DOHH2 (cell line): Measurements from ENCODE around the gene SP100.

ENCODE experiments used
- H3F3A ChIP-seq: fragments of 200-600 bp; sonication (generic), shearing (Covaris generic); 2 replicates; pipeline ENCODE4 v1.6.0; 2016; ENCODE audit warnings: antibody characterized with exemption, mild to moderate bottlenecking; ENCODE audit not compliant: control insufficient read depth, insufficient read depth
- H3K27ac ChIP-seq: fragments of 200-600 bp; sonication (generic); 2 replicates; pipeline ENCODE4 v1.5.1; 2014; ENCODE audit warnings: low read depth, mild to moderate bottlenecking, low read length, moderate library complexity
- H3K27me3 ChIP-seq: fragments of 200-600 bp; sonication (generic); 2 replicates; pipeline ENCODE4 v1.6.1; 2014; ENCODE audit warnings: mild to moderate bottlenecking, low read length, mixed read lengths; ENCODE audit not compliant: control insufficient read depth
- H3K36me3 ChIP-seq: fragments of 200-600 bp; sonication (generic); 2 replicates; pipeline ENCODE4 v1.6.1; 2014; ENCODE audit warnings: mild to moderate bottlenecking, low read length, moderate library complexity, mixed read lengths; ENCODE audit not compliant: control insufficient read depth
- H3K4me1 ChIP-seq: fragments of 200-600 bp; sonication (generic); 2 replicates; pipeline ENCODE4 v1.6.1; 2014; ENCODE audit warnings: mild to moderate bottlenecking, low read length, mixed read lengths; ENCODE audit not compliant: control insufficient read depth
- H3K4me2 ChIP-seq: fragments of 200-600 bp; sonication (generic); 2 replicates; pipeline ENCODE4 v1.6.0; 2014; ENCODE audit warnings: mild to moderate bottlenecking, low read length, moderate library complexity
- H3K4me3 ChIP-seq: fragments of 200-600 bp; sonication (generic); 2 replicates; pipeline ENCODE4 v1.5.1; 2014; ENCODE audit warnings: mild to moderate bottlenecking, low read length, mixed read lengths
- H3K79me2 ChIP-seq: fragments of 200-600 bp; sonication (generic); 2 replicates; pipeline ENCODE4 v1.6.1; 2014; ENCODE audit warnings: mild to moderate bottlenecking, low read length, mixed read lengths; ENCODE audit not compliant: control insufficient read depth
- H3K9me2 ChIP-seq: fragments of 200-600 bp; sonication (generic); replicated peaks from 2 replicates; pipeline ENCODE4 v1.6.1; 2014; ENCODE audit warnings: mild to moderate bottlenecking, low read length, mixed read lengths; ENCODE audit not compliant: control insufficient read depth
- H3K9me3 ChIP-seq: fragments of 200-600 bp; sonication (generic); 2 replicates; pipeline ENCODE4 v1.6.1; 2014; ENCODE audit warnings: antibody characterized with exemption, low read length, mixed read lengths; ENCODE audit not compliant: control insufficient read depth, insufficient read depth
- H4K20me1 ChIP-seq: fragments of 200-600 bp; sonication (generic); 2 replicates; pipeline ENCODE4 v1.6.0; 2014; ENCODE audit warnings: low read depth, mild to moderate bottlenecking, antibody characterized with exemption, low read length, moderate library complexity; ENCODE audit not compliant: control insufficient read depth, insufficient read depth
- EZH2phosphoT487 ChIP-seq: fragments of 200-600 bp; sonication (generic); IDR thresholded peaks from 2 replicates; pipeline ENCODE4 v1.6.1; 2017; ENCODE audit warnings: borderline replicate concordance, mild to moderate bottlenecking, antibody characterized with exemption, low read length, moderate library complexity, mixed read lengths
- TF ChIP-seq, protein P1 (sequence below): fragments of 200-600 bp; sonication (generic); IDR thresholded peaks from one replicate; pipeline ENCODE4 v1.5.1; 2014; ENCODE audit warnings: antibody characterized with exemption, mild to moderate bottlenecking, low read depth, low read length; ENCODE audit not compliant: poor library complexity, severe bottlenecking

Gene SP100

DNA sequence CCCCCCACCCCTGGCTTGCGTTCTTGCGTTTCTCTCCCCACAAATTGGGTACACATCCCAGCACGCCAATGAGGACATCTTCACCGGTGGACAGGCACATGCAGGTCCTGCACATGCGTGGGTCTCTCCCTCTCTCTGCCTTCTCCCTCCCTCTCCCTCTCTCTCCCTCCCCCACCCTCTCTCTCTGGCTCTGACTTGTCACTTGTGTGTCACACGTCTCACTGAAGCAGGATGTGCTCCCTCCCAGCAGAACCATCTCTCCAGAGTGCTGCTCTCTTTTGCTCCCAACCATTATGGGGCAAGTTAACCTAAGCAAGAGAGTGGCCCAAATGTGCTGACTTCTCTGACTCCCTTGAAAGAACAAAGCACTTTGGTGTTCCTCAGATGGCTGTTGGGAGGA, 175.8 kb downstream of the SP100 start:
- Histone ChIP-seq H3K79me2 (no peaks in the 10 kb centered on the region), H3K9me3 (0 out of 2 replicates have a peak, but pooled peaks cover 3% of the 10 kb centered on the region), H3K4me3 (no peak overlapping the region), H3K27ac (no peak overlapping the region), H3K9me2 (no peaks in the 10 kb centered on the region), H3K36me3 (no peaks in the 10 kb centered on the region), H3F3A (peaks cover 8% of the 10 kb centered on the region; the same call in 1 of the 2 replicates), H3K27me3 (no peaks in the 10 kb centered on the region), H3K4me2 (no peak overlapping the region), H4K20me1 (no peaks in the 10 kb centered on the region), H3K4me1 (peaks cover 52% of the 10 kb centered on the region)
- no peak for TF ChIP-seq EZH2phosphoT487
- TF ChIP-seq, protein P1, sequence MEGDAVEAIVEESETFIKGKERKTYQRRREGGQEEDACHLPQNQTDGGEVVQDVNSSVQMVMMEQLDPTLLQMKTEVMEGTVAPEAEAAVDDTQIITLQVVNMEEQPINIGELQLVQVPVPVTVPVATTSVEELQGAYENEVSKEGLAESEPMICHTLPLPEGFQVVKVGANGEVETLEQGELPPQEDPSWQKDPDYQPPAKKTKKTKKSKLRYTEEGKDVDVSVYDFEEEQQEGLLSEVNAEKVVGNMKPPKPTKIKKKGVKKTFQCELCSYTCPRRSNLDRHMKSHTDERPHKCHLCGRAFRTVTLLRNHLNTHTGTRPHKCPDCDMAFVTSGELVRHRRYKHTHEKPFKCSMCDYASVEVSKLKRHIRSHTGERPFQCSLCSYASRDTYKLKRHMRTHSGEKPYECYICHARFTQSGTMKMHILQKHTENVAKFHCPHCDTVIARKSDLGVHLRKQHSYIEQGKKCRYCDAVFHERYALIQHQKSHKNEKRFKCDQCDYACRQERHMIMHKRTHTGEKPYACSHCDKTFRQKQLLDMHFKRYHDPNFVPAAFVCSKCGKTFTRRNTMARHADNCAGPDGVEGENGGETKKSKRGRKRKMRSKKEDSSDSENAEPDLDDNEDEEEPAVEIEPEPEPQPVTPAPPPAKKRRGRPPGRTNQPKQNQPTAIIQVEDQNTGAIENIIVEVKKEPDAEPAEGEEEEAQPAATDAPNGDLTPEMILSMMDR: no peak

DNA sequence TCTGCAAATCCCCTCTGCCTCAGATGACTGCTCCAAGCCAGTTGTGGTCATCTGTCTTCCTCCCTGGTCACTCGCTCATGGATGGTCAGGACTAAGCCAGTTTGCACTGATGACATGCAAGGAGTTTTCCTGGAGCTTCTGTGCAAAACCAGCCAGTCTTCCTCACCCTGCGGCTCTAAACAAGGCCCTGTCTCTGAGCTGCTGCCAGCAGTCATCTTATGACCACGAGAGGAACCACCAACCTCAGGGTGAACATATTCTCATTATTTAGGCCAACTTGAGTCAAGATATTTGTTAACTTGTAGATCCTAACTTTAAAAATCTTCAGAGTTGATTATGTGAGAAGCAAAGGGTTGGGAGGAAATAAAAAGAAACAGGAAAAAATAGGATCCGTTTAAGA, 176.8 kb downstream of the SP100 start:
- H3K79me2 ChIP-seq: no peaks in the 10 kb centered on the region
- H3F3A ChIP-seq: peaks cover 5% of the 10 kb centered on the region; the same call in 1 of the 2 replicates
- H3K9me3 ChIP-seq: 0 out of 2 replicates have a peak, but pooled peaks cover 3% of the 10 kb centered on the region
- H3K4me1 ChIP-seq: peaks cover 59% of the 10 kb centered on the region
- no peaks in the 10 kb centered on the region for H4K20me1 ChIP-seq
- no peaks in the 10 kb centered on the region for H3K36me3 ChIP-seq
- H3K9me2 ChIP-seq: no peaks in the 10 kb centered on the region
- no peak overlapping the region for H3K4me3 ChIP-seq
- no peak overlapping the region for H3K4me2 ChIP-seq
- no peaks in the 10 kb centered on the region for H3K27me3 ChIP-seq
- no peak overlapping the region for H3K27ac ChIP-seq
- TF ChIP-seq, protein P1: no peak
- TF ChIP-seq EZH2phosphoT487: no peak
